RWPE1 (cell line): ENCODE measurements around the gene MTHFS.
"Not testable (repeated sequence)": the region's sequence is repeated elsewhere in the genome, so short reads cannot be mapped to it uniquely, and the experiment has no call there.

Source experiments
- CTCF ChIA-PET: fragments of 350-600 bp; sonication (Branson Sonifier 250); formaldehyde crosslinking; extraction: SDS; loops from one replicate; lab custom pipeline; 2021; lab: Yijun Ruan, JAX
- POLR2A ChIA-PET: fragments of 400-600 bp; formaldehyde crosslinking; extraction: SDS; loops from one replicate; lab custom pipeline; 2020; ENCODE audit warnings: antibody characterized with exemption; ENCODE audit not compliant: low non-redundant PET; lab: Yijun Ruan, JAX
- DNase-seq: peaks from one replicate; pipeline ENCODE4 v3.0.0; 2012; ENCODE audit warnings: low spot score
- H3K27ac ChIP-seq: fragments of 450-650 bp; 2 replicates; pipeline ENCODE4 v1.5.1; 2017
- CTCF ChIP-seq: fragments of 450-650 bp; conservative IDR thresholded peaks from 2 replicates; pipeline ENCODE4 v1.5.1; 2017; ENCODE audit warnings: low read depth, mild to moderate bottlenecking

Gene MTHFS

GRCh38 chr15:79923079-79923514 lies 26.3 kb upstream of the MTHFS start:
- H3K27ac ChIP-seq, result peak overlapping the region; percentile 96
- peak; percentile 75 for DNase-seq
- no peak for TF ChIP-seq CTCF
- ChIA-PET POLR2A (interaction anchor here (0.6 to 1.0 kb wide), 3 partner anchors 136 to 238 kb away, joined by 3 to 9 read pairs (median 8); no protein-coding TSS in a partner anchor), CTCF (interaction anchor here (0.7 kb wide), 1 partner anchor 73 kb away, joined by 3 read pairs; no protein-coding TSS in a partner anchor)

DNA sequence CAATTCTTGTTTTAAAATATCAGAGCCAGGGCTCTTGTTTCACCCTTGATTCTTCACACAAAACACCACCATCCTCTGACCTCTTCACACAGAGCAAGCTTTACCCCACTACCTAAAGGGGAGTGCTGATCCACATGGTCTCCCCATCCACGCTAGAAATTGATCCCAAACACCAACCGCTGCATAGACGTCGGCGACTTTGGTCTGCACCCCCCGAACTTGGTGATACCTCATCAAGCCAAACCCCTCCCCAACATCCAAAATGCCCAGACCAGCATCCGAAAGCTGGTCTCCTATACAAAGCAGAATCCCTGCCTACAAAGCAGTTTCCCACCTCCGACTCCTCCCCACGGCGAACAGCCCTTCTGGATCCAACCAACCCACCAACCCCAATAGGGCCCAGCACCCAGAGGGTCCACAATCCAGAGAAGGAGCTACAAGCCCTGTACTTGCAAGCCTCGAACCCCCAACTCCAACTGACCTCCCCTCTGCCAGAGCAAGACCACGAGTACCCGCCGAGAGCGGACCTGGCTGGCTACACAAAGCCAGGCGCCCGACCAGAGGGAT lies 25.8 kb upstream of the MTHFS start:
- ChIA-PET CTCF (interaction anchor here (0.7 to 0.9 kb wide), 2 partner anchors 12 to 73 kb away, joined by 3 read pairs; no protein-coding TSS in a partner anchor), POLR2A (interaction anchor here (0.6 kb wide), 2 partner anchors 215 to 238 kb away, joined by 8 to 9 read pairs; no protein-coding TSS in a partner anchor)
- H3K27ac ChIP-seq, result peak overlapping the region; percentile 96
- TF ChIP-seq CTCF, result no peak
- no peak for DNase-seq

DNA sequence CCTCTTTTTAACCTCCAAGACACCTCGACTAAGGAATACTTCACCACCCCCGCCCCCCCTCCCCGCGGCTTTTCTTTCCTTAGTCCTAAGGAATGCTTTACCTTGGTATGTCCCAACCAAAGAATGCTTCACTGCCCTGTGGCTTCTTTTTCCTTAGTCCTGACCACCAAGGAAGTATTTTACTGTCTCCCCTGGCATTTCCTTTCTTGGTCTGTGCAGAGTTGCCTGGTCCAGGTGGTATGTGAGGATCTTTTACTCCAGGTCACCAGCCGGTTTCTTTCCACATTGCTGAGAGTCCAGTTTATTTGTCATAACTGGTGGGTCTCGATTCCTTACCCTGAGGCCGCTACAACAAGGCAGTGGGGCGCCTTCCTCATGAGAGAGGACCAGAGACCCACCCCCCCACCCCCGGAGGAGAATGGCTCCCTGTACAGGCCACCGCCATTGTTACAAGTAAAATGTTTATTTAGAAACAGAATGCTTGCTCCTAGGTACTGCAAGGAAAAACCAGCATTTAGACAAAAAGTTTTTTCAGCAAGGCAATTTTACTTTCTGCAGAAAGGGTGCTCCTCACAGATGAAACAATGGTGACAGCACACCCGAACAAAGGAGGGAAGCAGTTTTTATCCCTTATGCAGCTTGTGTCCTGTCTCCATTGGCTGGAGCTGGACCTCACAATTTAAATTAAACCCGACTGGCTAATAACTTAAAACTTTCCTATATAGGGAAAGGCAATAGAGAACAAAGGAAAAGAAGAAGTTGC lies 23.1 kb upstream of the MTHFS start:
- POLR2A ChIA-PET, result no interaction called here
- no peak for DNase-seq
- TF ChIP-seq CTCF, result no peak
- no peak overlapping the region for H3K27ac ChIP-seq
- CTCF ChIA-PET, result no interaction called here

- no peak for DNase-seq
- POLR2A ChIA-PET, result no interaction called here
- TF ChIP-seq CTCF, result no peak
- CTCF ChIA-PET, result interaction anchor here (0.6 kb wide), 1 partner anchor 676 kb away, joined by 3 read pairs; no protein-coding TSS in a partner anchor
- H3K27ac ChIP-seq, result no peak overlapping the region
Measured at GRCh38 chr15:79919090-79919748, 22.4 kb upstream of the MTHFS start.

GRCh38 chr15:79918278-79918677 lies 21.5 kb upstream of the MTHFS start:
- CTCF ChIA-PET, result no interaction called here
- TF ChIP-seq CTCF, result no peak
- POLR2A ChIA-PET, result no interaction called here
- no peak for DNase-seq
- H3K27ac ChIP-seq, result no peak overlapping the region

DNA sequence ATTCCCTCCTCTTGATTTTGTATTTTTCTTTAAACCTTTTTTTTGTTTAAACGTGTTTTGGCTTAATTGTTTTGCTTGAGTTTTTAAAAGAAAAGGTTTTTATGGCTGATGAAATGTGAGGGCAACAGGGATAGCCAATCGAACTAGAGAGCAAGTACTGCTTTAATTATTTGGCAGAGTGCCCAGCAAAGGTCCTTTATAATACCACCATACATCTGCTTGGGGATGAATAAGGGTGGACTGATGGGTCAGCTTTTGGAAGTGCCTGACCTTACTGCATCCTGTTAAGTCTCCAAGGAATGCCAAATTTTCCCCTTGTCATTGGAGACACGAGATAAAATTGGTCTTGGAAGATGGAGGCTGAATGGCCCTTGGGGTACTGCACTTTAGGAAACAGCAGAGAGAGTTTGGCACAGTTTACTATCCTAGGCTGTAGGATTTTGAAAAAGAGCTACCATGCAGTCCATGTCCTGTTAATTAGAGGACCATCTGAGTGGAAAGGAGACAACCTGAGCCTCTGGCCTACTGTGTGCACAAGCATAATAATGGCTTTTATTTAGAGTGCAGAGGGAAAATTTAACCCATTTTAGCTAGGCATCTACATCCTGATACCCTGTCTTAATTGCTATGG lies 19.8 kb upstream of the MTHFS start:
- no peak for DNase-seq
- TF ChIP-seq CTCF, result no peak
- CTCF ChIA-PET, result no interaction called here

DNA sequence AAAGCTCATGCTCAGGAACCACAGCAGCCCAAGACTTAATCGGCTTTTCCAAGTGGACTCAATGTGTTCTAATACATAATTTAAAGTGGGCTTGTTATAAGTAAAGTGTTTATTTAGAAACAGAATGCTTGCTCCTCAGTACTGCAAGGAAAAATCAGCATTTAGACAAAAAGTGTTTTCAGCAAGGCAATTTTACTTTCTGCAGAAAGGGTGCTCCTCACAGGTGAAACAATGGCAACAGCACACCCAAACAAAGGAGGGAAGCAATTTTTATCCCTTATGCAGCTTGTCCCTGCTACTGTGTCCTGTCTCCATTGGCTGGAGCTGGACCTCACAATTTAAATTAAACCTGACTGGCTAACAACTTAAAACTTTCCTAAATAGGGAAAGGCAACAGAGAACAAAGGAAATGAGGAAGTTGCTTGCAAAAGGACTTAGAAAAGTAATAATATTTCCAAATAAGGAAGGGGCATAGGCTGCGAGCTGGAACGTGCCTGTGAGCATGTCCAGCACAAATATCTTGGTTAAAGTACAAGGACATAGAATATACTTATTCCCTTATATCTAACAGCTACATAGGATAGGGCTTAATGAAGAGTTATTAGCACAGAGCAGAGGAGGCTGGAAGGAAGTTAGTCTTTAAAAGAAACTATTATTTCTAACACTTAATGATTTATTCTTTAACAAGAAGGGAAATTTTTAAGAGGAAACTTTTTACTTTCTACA lies 19.1 kb upstream of the MTHFS start:
- H3K27ac ChIP-seq, DNase-seq, POLR2A ChIA-PET, CTCF ChIA-PET: not testable (repeated sequence)

More for the DNA sequence above, 19.8 kb upstream of the MTHFS start:
- H3K27ac ChIP-seq, result no peak overlapping the region
- POLR2A ChIA-PET, result no interaction called here
